Neural cell (in vitro differentiated cells): ENCODE measurements around the gene MYEOV. TPM values are rescaled to one million over a fixed set of nuclear protein-coding genes. Genes with fewer than 3 reads are reported as not detected.

Experiments
- H2AFZ ChIP-seq: fragments of 200-600, 300-800 bp; sonication (generic), shearing (Covaris generic); 2 replicates; pipeline ENCODE4 v1.6.0; 2014; ENCODE audit warnings: low read depth, mild to moderate bottlenecking, antibody characterized with exemption, low read length, moderate library complexity
- H3F3A ChIP-seq: fragments of 200-600 bp; shearing (Covaris generic); 2 replicates; pipeline ENCODE4 v1.6.1; 2016; ENCODE audit warnings: mild to moderate bottlenecking, moderate library complexity, mixed read lengths, antibody characterized with exemption, low read length; ENCODE audit not compliant: insufficient read depth, poor library complexity, severe bottlenecking
- H3K27ac ChIP-seq: fragments of 200-600, 300-800 bp; sonication (generic), shearing (Covaris generic); 2 replicates; pipeline ENCODE4 v1.5.1; 2014; ENCODE audit warnings: mild to moderate bottlenecking, low read length, moderate library complexity
- H3K27me3 ChIP-seq: fragments of 300-800, 200-600 bp; sonication (generic), shearing (Covaris generic); 2 replicates; pipeline ENCODE4 v1.6.0; 2014; ENCODE audit warnings: mild to moderate bottlenecking, low read depth, low read length, moderate library complexity; ENCODE audit not compliant: insufficient read depth
- H3K36me3 ChIP-seq: fragments of 300-800, 200-600 bp; sonication (generic), shearing (Covaris generic); 2 replicates; pipeline ENCODE4 v1.5.1; 2014; ENCODE audit warnings: mild to moderate bottlenecking, antibody characterized with exemption, low read length, moderate library complexity; ENCODE audit not compliant: insufficient read depth
- H3K4me2 ChIP-seq: fragments of 300-800, 200-600 bp; sonication (generic), shearing (Covaris generic); 2 replicates; pipeline ENCODE4 v1.6.0; 2014; ENCODE audit warnings: mild to moderate bottlenecking, low read length
- H3K4me3 ChIP-seq: fragments of 300-800, 200-600 bp; sonication (generic), shearing (Covaris generic); 2 replicates; pipeline ENCODE4 v1.5.1; 2014; ENCODE audit warnings: mild to moderate bottlenecking, low read length, moderate library complexity
- H3K79me2 ChIP-seq: fragments of 200-600 bp; shearing (Covaris generic); replicated peaks from 2 replicates; pipeline ENCODE4 v1.6.0; 2014; ENCODE audit warnings: mild to moderate bottlenecking, low read length, moderate library complexity; ENCODE audit not compliant: insufficient read depth
- H3K9ac ChIP-seq: fragments of 300-800, 200-600 bp; sonication (generic), shearing (Covaris generic); 2 replicates; pipeline ENCODE4 v1.6.1; 2016; ENCODE audit warnings: mild to moderate bottlenecking, low read length, mixed read lengths
- H3K9me2 ChIP-seq: fragments of 200-600 bp; shearing (Covaris generic); 2 replicates; pipeline ENCODE4 v1.6.1; 2016; ENCODE audit warnings: mild to moderate bottlenecking, low read length, mixed read lengths; ENCODE audit not compliant: insufficient read depth
- H3K9me3 ChIP-seq: fragments of 200-600, 300-800 bp; sonication (generic), shearing (Covaris generic); 2 replicates; pipeline ENCODE4 v1.6.1; 2016; ENCODE audit warnings: mild to moderate bottlenecking, mixed run types, low read length, moderate library complexity, mixed read lengths
- H4K20me1 ChIP-seq: fragments of 200-600 bp; shearing (Covaris generic); 2 replicates; pipeline ENCODE4 v1.6.1; 2016; ENCODE audit warnings: mild to moderate bottlenecking, mixed run types; ENCODE audit not compliant: insufficient read depth
- CTCF ChIP-seq: fragments of 450-650 bp; IDR thresholded peaks from 2 replicates; pipeline ENCODE4 v1.5.1; 2014; ENCODE audit warnings: antibody characterized with exemption, mild to moderate bottlenecking, moderate library complexity; ENCODE audit not compliant: poor library complexity, severe bottlenecking
- EP300 ChIP-seq: fragments of 450-650 bp; conservative IDR thresholded peaks from 2 replicates; pipeline ENCODE4 v1.6.1; 2014; ENCODE audit warnings: antibody characterized with exemption, mild to moderate bottlenecking, moderate library complexity; ENCODE audit not compliant: poor library complexity, severe bottlenecking
- EZH2 ChIP-seq: fragments of 200-600, 300-800 bp; shearing (Covaris generic), sonication (generic); IDR thresholded peaks from 2 replicates; pipeline ENCODE4 v1.6.1; 2014; ENCODE audit warnings: antibody characterized with exemption, low read length, borderline replicate concordance, mild to moderate bottlenecking; ENCODE audit not compliant: insufficient read depth, poor library complexity, severe bottlenecking
- MXI1 ChIP-seq: fragments of 450-650 bp; conservative IDR thresholded peaks from 2 replicates; pipeline ENCODE4 v1.6.1; 2014; ENCODE audit warnings: antibody characterized with exemption, mild to moderate bottlenecking; ENCODE audit not compliant: poor library complexity, severe bottlenecking
- POLR2AphosphoS5 ChIP-seq: IDR thresholded peaks from 2 replicates; pipeline ENCODE4 v1.6.1; 2012
- RAD21 ChIP-seq: fragments of 450-650 bp; conservative IDR thresholded peaks from 2 replicates; pipeline ENCODE4 v1.6.1; 2014; ENCODE audit warnings: antibody characterized with exemption, mild to moderate bottlenecking, moderate library complexity
- REST ChIP-seq: IDR thresholded peaks from 2 replicates; pipeline ENCODE4 v1.6.1; 2012; ENCODE audit warnings: borderline replicate concordance
- SMC3 ChIP-seq: fragments of 450-650 bp; conservative IDR thresholded peaks from 2 replicates; pipeline ENCODE4 v1.6.1; 2014; ENCODE audit warnings: antibody characterized with exemption, mild to moderate bottlenecking, moderate library complexity; ENCODE audit not compliant: poor library complexity
- TAF1 ChIP-seq: IDR thresholded peaks from 2 replicates; pipeline ENCODE4 v1.6.1; 2012; ENCODE audit warnings: low read depth
- polyA plus RNA-seq: library from polyadenylated mRNA; depleted of rRNA; stranded (reverse); fragments of >200 nt; gene quantifications from 2 replicates; pipeline ENCODE4 v1.2.3, GENCODE V29; 2014

MYEOV gene
- polyA plus RNA-seq, 1 donor from 2014 or later: not detected

DNA sequence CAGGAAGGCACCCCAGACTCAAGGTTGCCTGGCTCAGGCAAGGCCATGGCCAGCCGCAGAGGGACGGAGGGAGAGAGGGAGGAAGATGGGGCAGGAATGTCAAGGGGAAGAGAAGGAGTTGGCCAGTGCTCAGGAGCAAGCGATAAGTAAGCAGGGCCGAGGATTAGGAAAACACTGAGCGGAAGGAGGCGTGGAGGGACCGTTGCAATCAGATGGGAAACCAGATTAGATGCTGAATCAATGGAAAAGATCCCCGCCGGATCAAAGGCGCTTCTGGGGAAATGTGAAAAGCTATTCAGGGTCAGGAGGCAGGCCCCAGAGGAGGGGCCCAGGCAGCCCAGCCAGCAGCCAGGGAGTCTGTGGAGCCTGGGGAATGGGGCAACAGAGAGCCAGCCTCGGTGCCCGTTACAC lies 26.6 kb upstream of the MYEOV start (continued):
- TF ChIP-seq MXI1 (no peak), SMC3 (no peak), EZH2 (no peak)

GRCh38 chr11:69268911-69269310 lies 25.0 kb upstream of the MYEOV start:
- Histone ChIP-seq H3K79me2 (no peaks in the 10 kb centered on the region), H3K27ac (no peak overlapping the region), H4K20me1 (no peaks in the 10 kb centered on the region), H3K4me2 (no peak overlapping the region), H3K9me3 (no peaks in the 10 kb centered on the region), H3K9me2 (no peaks in the 10 kb centered on the region), H3K9ac (no peak overlapping the region), H3K4me3 (no peak overlapping the region), H3K36me3 (no peaks in the 10 kb centered on the region), H3K27me3 (no peaks in the 10 kb centered on the region), H2AFZ (no peak overlapping the region), H3F3A (no peaks in the 10 kb centered on the region)
- TF ChIP-seq RAD21: no peak
- TF ChIP-seq SMC3: no peak
- TF ChIP-seq MXI1: no peak
- TF ChIP-seq REST: no peak
- no peak for TF ChIP-seq EZH2
- TF ChIP-seq POLR2AphosphoS5: no peak
- no peak for TF ChIP-seq CTCF
- no peak for TF ChIP-seq TAF1
- TF ChIP-seq EP300: no peak

GRCh38 chr11:69269388-69269787 lies 24.6 kb upstream of the MYEOV start:
- no peak overlapping the region for H3K9ac ChIP-seq
- H3K27me3 ChIP-seq: no peaks in the 10 kb centered on the region
- no peaks in the 10 kb centered on the region for H3K36me3 ChIP-seq
- H3K4me2 ChIP-seq: no peak overlapping the region
- no peak overlapping the region for H2AFZ ChIP-seq
- H3K9me2 ChIP-seq: no peaks in the 10 kb centered on the region
- H3K27ac ChIP-seq: no peak overlapping the region
- no peaks in the 10 kb centered on the region for H3F3A ChIP-seq
- no peaks in the 10 kb centered on the region for H3K9me3 ChIP-seq
- TF ChIP-seq MXI1 (no peak), TAF1 (no peak), RAD21 (no peak), REST (no peak), SMC3 (no peak), EP300 (no peak)
- no peak overlapping the region for H3K4me3 ChIP-seq
- no peaks in the 10 kb centered on the region for H4K20me1 ChIP-seq
- H3K79me2 ChIP-seq: no peaks in the 10 kb centered on the region
